Measurements from ENCODE around the gene UNC5B. TPM values are rescaled to one million over a fixed set of nuclear protein-coding genes. Genes with fewer than 3 reads are reported as not detected.
A peak's percentile ranks its signal among the peaks of the same experiment; 100 is the strongest.

Gene UNC5B
- total and polyA plus RNA-seq, 4 donors, result 10.7 to 43.9 (median 23.5) TPM

- 89% methylated on average over 2 of the region's 4 CpGs for WGBS (ENCODE audit: insufficient coverage)
- no peak for DNase-seq (ENCODE audit: low read depth in 4 of 6, low spot score in 6 of 6)
- Histone ChIP-seq H3K36me3 (ENCODE audit: control insufficient read depth, insufficient read depth, low read length) (peaks cover 14% of the 10 kb centered on the region), H3K9me3 (ENCODE audit: control insufficient read depth, insufficient read depth, low read length) (no peaks in the 10 kb centered on the region), H3K27me3 (ENCODE audit: control insufficient read depth, insufficient read depth, low read length) (no peaks in the 10 kb centered on the region), H3K27ac (ENCODE audit: low read depth, low read length) (no peak overlapping the region), H3K4me3 (ENCODE audit: low read depth, low read length) (no peak overlapping the region), H3K4me1 (ENCODE audit: control insufficient read depth, insufficient read depth, low read length) (peaks cover 29% of the 10 kb centered on the region)
Observed at GRCh38 chr10:71330789-71331404, 118.5 kb downstream of the UNC5B start.

GRCh38 chr10:71331736-71332135 lies 119.4 kb downstream of the UNC5B start:
- 74% methylated on average over 4 of the region's 4 CpGs for WGBS (ENCODE audit: insufficient coverage)
- Histone ChIP-seq H3K36me3 (ENCODE audit: control insufficient read depth, insufficient read depth, low read length) (peaks cover 14% of the 10 kb centered on the region), H3K9me3 (ENCODE audit: control insufficient read depth, insufficient read depth, low read length) (no peaks in the 10 kb centered on the region), H3K4me3 (ENCODE audit: low read depth, low read length) (no peak overlapping the region), H3K27me3 (ENCODE audit: control insufficient read depth, insufficient read depth, low read length) (no peaks in the 10 kb centered on the region), H3K27ac (ENCODE audit: low read depth, low read length) (no peak overlapping the region), H3K4me1 (ENCODE audit: control insufficient read depth, insufficient read depth, low read length) (peaks cover 28% of the 10 kb centered on the region)
- DNase-seq (ENCODE audit: low read depth in 4 of 6, low spot score in 6 of 6), result no peak

GRCh38 chr10:71332466-71332865 lies 120.1 kb downstream of the UNC5B start:
- H3K4me1 ChIP-seq (ENCODE audit: control insufficient read depth, insufficient read depth, low read length), result peaks cover 33% of the 10 kb centered on the region
- H3K36me3 ChIP-seq (ENCODE audit: control insufficient read depth, insufficient read depth, low read length), result peaks cover 20% of the 10 kb centered on the region
- no peak overlapping the region for H3K4me3 ChIP-seq (ENCODE audit: low read depth, low read length)
- no peaks in the 10 kb centered on the region for H3K27me3 ChIP-seq (ENCODE audit: control insufficient read depth, insufficient read depth, low read length)
- H3K27ac ChIP-seq (ENCODE audit: low read depth, low read length), result no peak overlapping the region
- no peak for DNase-seq (ENCODE audit: low read depth in 4 of 6, low spot score in 6 of 6)
- no peaks in the 10 kb centered on the region for H3K9me3 ChIP-seq (ENCODE audit: control insufficient read depth, insufficient read depth, low read length)
- 89% methylated on average over 4 of the region's 5 CpGs for WGBS (ENCODE audit: insufficient coverage)

GRCh38 chr10:71333129-71333887 lies 120.9 kb downstream of the UNC5B start:
- 68% methylated on average over 7 of the region's 9 CpGs for WGBS (ENCODE audit: insufficient coverage)

GRCh38 chr10:71334221-71334791 lies 121.9 kb downstream of the UNC5B start:
- no peak overlapping the region for H3K4me3 ChIP-seq (ENCODE audit: low read depth, low read length)
- no peaks in the 10 kb centered on the region for H3K9me3 ChIP-seq (ENCODE audit: control insufficient read depth, insufficient read depth, low read length)
- H3K4me1 ChIP-seq (ENCODE audit: control insufficient read depth, insufficient read depth, low read length), result peaks cover 41% of the 10 kb centered on the region
- peaks cover 20% of the 10 kb centered on the region for H3K36me3 ChIP-seq (ENCODE audit: control insufficient read depth, insufficient read depth, low read length)
- no peak overlapping the region for H3K27ac ChIP-seq (ENCODE audit: low read depth, low read length)
- H3K27me3 ChIP-seq (ENCODE audit: control insufficient read depth, insufficient read depth, low read length), result no peaks in the 10 kb centered on the region
- DNase-seq (ENCODE audit: low read depth in 4 of 6, low spot score in 6 of 6), result no peak
- WGBS (ENCODE audit: insufficient coverage), result 46% methylated on average over 6 of the region's 12 CpGs

More at GRCh38 chr10:71333129-71333887, 120.9 kb downstream of the UNC5B start:
- no peak for DNase-seq (ENCODE audit: low read depth in 4 of 6, low spot score in 6 of 6)
- H3K9me3 ChIP-seq (ENCODE audit: control insufficient read depth, insufficient read depth, low read length), result no peaks in the 10 kb centered on the region
- no peak overlapping the region for H3K4me3 ChIP-seq (ENCODE audit: low read depth, low read length)
- no peak overlapping the region for H3K27ac ChIP-seq (ENCODE audit: low read depth, low read length)
- H3K27me3 ChIP-seq (ENCODE audit: control insufficient read depth, insufficient read depth, low read length), result no peaks in the 10 kb centered on the region
- peaks cover 41% of the 10 kb centered on the region for H3K4me1 ChIP-seq (ENCODE audit: control insufficient read depth, insufficient read depth, low read length)
- H3K36me3 ChIP-seq (ENCODE audit: control insufficient read depth, insufficient read depth, low read length), result peaks cover 16% of the 10 kb centered on the region

GRCh38 chr10:71335173-71335708 lies 122.9 kb downstream of the UNC5B start:
- peaks cover 26% of the 10 kb centered on the region for H3K36me3 ChIP-seq (ENCODE audit: control insufficient read depth, insufficient read depth, low read length)
- peaks cover 41% of the 10 kb centered on the region for H3K4me1 ChIP-seq (ENCODE audit: control insufficient read depth, insufficient read depth, low read length)
- no peak overlapping the region for H3K4me3 ChIP-seq (ENCODE audit: low read depth, low read length)
- no peak for DNase-seq (ENCODE audit: low read depth in 4 of 6, low spot score in 6 of 6)
- H3K9me3 ChIP-seq (ENCODE audit: control insufficient read depth, insufficient read depth, low read length), result no peaks in the 10 kb centered on the region
- WGBS (ENCODE audit: insufficient coverage), result 85% methylated on average over 15 of the region's 15 CpGs
- no peaks in the 10 kb centered on the region for H3K27me3 ChIP-seq (ENCODE audit: control insufficient read depth, insufficient read depth, low read length)
- no peak overlapping the region for H3K27ac ChIP-seq (ENCODE audit: low read depth, low read length)

- WGBS (ENCODE audit: insufficient coverage), result 74% methylated on average over 6 of the region's 6 CpGs
- Histone ChIP-seq H3K36me3 (ENCODE audit: control insufficient read depth, insufficient read depth, low read length) (peaks cover 30% of the 10 kb centered on the region), H3K4me3 (ENCODE audit: low read depth, low read length) (no peak overlapping the region), H3K4me1 (ENCODE audit: control insufficient read depth, insufficient read depth, low read length) (peaks cover 41% of the 10 kb centered on the region), H3K27me3 (ENCODE audit: control insufficient read depth, insufficient read depth, low read length) (no peaks in the 10 kb centered on the region), H3K27ac (ENCODE audit: low read depth, low read length) (no peak overlapping the region), H3K9me3 (ENCODE audit: control insufficient read depth, insufficient read depth, low read length) (no peaks in the 10 kb centered on the region)
- no peak for DNase-seq (ENCODE audit: low read depth in 4 of 6, low spot score in 6 of 6)
Observed at GRCh38 chr10:71336632-71337031, 124.3 kb downstream of the UNC5B start.

GRCh38 chr10:71337219-71337701 lies 124.9 kb downstream of the UNC5B start:
- Histone ChIP-seq H3K36me3 (ENCODE audit: control insufficient read depth, insufficient read depth, low read length) (peaks cover 30% of the 10 kb centered on the region), H3K27me3 (ENCODE audit: control insufficient read depth, insufficient read depth, low read length) (no peaks in the 10 kb centered on the region), H3K27ac (ENCODE audit: low read depth, low read length) (no peak overlapping the region), H3K4me3 (ENCODE audit: low read depth, low read length) (no peak overlapping the region), H3K4me1 (ENCODE audit: control insufficient read depth, insufficient read depth, low read length) (peaks cover 41% of the 10 kb centered on the region), H3K9me3 (ENCODE audit: control insufficient read depth, insufficient read depth, low read length) (no peaks in the 10 kb centered on the region)
- WGBS (ENCODE audit: insufficient coverage), result 56% methylated on average over 13 of the region's 13 CpGs
- DNase-seq (ENCODE audit: low read depth in 4 of 6, low spot score in 6 of 6), result peak in 1 of 6 donors; percentile 79

GRCh38 chr10:71338728-71339495 lies 126.5 kb downstream of the UNC5B start:
- Histone ChIP-seq H3K36me3 (ENCODE audit: control insufficient read depth, insufficient read depth, low read length) (peaks cover 30% of the 10 kb centered on the region), H3K27me3 (ENCODE audit: control insufficient read depth, insufficient read depth, low read length) (no peaks in the 10 kb centered on the region), H3K4me1 (ENCODE audit: control insufficient read depth, insufficient read depth, low read length) (peaks cover 28% of the 10 kb centered on the region), H3K4me3 (ENCODE audit: low read depth, low read length) (no peak overlapping the region), H3K9me3 (ENCODE audit: control insufficient read depth, insufficient read depth, low read length) (no peaks in the 10 kb centered on the region), H3K27ac (ENCODE audit: low read depth, low read length) (no peak overlapping the region)
- DNase-seq (ENCODE audit: low read depth in 4 of 6, low spot score in 6 of 6), result no peak
- WGBS (ENCODE audit: insufficient coverage), result 79% methylated on average over 11 of the region's 13 CpGs

Measured in spinal cord (tissue), 10 donors.